Endothelial cell of umbilical vein (primary cell): Measurements from ENCODE around the gene FSIP1. TPM values are rescaled to one million over a fixed set of nuclear protein-coding genes. Genes with fewer than 3 reads are reported as not detected.

Source experiments
- BruUV-seq: library from RNA; stranded (reverse); fragments of 400-500 nt; replicated peaks from 2 replicates; lab custom pipeline; 2021; lab: Mats Ljungman, UMichigan
- CTCF ChIA-PET: fragments of 300-600, 350-600 bp; sonication (Branson Sonifier 250); formaldehyde crosslinking; loops from one replicate; lab custom pipeline; 2021; ENCODE audit warnings: antibody characterized with exemption, inconsistent platforms; lab: Charles Lee
- POLR2A ChIA-PET: fragments of 300-600, 350-600 bp; sonication (Branson Sonifier 250); formaldehyde crosslinking; loops from one replicate; lab custom pipeline; 2021; ENCODE audit warnings: antibody characterized with exemption, inconsistent platforms; lab: Charles Lee
- DNase-seq: peaks from one replicate; pipeline ENCODE4 v3.0.0-alpha.2; 2011; ENCODE audit warnings: low read depth, low spot score
- FAIRE-seq: peaks from 2 replicates; lab custom pipeline; 2011; peaks lifted over from hg19 to GRCh38; lab: Jason Lieb, UNC
- H2AFZ ChIP-seq: 2 replicates; pipeline ENCODE4 v1.6.0; 2012; ENCODE audit warnings: low read depth, low read length, control low read depth, inconsistent platforms
- H3K27ac ChIP-seq: 2 replicates; pipeline ENCODE4 v1.5.1; 2011; ENCODE audit warnings: low read depth, mild to moderate bottlenecking, control low read depth, low read length, moderate library complexity; ENCODE audit not compliant: insufficient read depth
- H3K27me3 ChIP-seq, 2 experiments: 2 replicates each; pipeline versions ENCODE4 v1.6.0 to v1.6.1; 2011; ENCODE audit warnings: low read length in 2 of 2, mixed read lengths in 1 of 2; ENCODE audit not compliant: control insufficient read depth in 2 of 2, insufficient read depth in 2 of 2
- H3K36me3 ChIP-seq, 2 experiments: 2 replicates in 1 of 2; 3 replicates in 1 of 2; pipeline ENCODE4 v1.5.1; 2011; ENCODE audit warnings: low read length in 2 of 2, mild to moderate bottlenecking in 1 of 2, moderate library complexity in 1 of 2; ENCODE audit not compliant: control insufficient read depth in 2 of 2, insufficient read depth in 2 of 2; ENCODE audit errors: extremely low read depth in 1 of 2
- H3K4me1 ChIP-seq: 3 replicates; pipeline ENCODE4 v1.5.1; 2011; ENCODE audit warnings: mild to moderate bottlenecking, low read length; ENCODE audit not compliant: control insufficient read depth, insufficient read depth; ENCODE audit errors: extremely low read depth
- H3K4me2 ChIP-seq: 2 replicates; pipeline ENCODE4 v1.6.1; 2011; ENCODE audit warnings: low read length, control low read depth, mixed read lengths; ENCODE audit not compliant: insufficient read depth
- H3K4me3 ChIP-seq, 3 experiments: fragments of 200-600 bp in 1 of 3; sonication (generic), shearing (Covaris generic) in 1 of 3; replicated peaks in 1 of 3; 2 replicates each; pipeline ENCODE4 v1.5.1; 2011 to 2016; ENCODE audit warnings: control low read depth in 3 of 3, low read length in 3 of 3, mild to moderate bottlenecking in 2 of 3, inconsistent platforms in 1 of 3, low read depth in 1 of 3, moderate library complexity in 1 of 3; ENCODE audit not compliant: insufficient read depth in 1 of 3
- H3K79me2 ChIP-seq: 2 replicates; pipeline ENCODE4 v1.6.0; 2012; ENCODE audit warnings: low read length, inconsistent platforms; ENCODE audit not compliant: control insufficient read depth, insufficient read depth
- H3K9ac ChIP-seq: replicated peaks from 2 replicates; pipeline ENCODE3; 2011; ENCODE audit warnings: low read length, control low read depth; ENCODE audit not compliant: insufficient read depth; ENCODE audit errors: extremely low read depth
- H3K9me1 ChIP-seq: replicated peaks from 3 replicates; pipeline ENCODE4 v1.6.0; 2011; ENCODE audit warnings: mild to moderate bottlenecking, low read length; ENCODE audit not compliant: control insufficient read depth, insufficient read depth; ENCODE audit errors: extremely low read depth
- H3K9me3 ChIP-seq: replicated peaks from 2 replicates; pipeline ENCODE4 v1.5.1; 2012; ENCODE audit warnings: low read length, inconsistent platforms; ENCODE audit not compliant: control insufficient read depth, insufficient read depth
- H4K20me1 ChIP-seq: replicated peaks from 2 replicates; pipeline ENCODE3; 2011; ENCODE audit warnings: mild to moderate bottlenecking, low read length; ENCODE audit not compliant: control insufficient read depth, insufficient read depth; ENCODE audit errors: extremely low read depth
- CTCF ChIP-seq, 2 donors: IDR thresholded peaks; 1 replicate in 1 of 2; 2 replicates in 1 of 2; pipeline ENCODE4 v1.5.1; 2011; ENCODE audit warnings: low read length in 2 of 2, mild to moderate bottlenecking in 2 of 2, moderate library complexity in 2 of 2, control low read depth in 1 of 2, inconsistent platforms in 1 of 2, low read depth in 1 of 2; ENCODE audit not compliant: insufficient read depth in 1 of 2; ENCODE audit errors: extremely low read depth in 1 of 2
- EZH2 ChIP-seq: IDR thresholded peaks from 2 replicates; pipeline ENCODE4 v1.6.1; 2012; ENCODE audit warnings: borderline replicate concordance, low read depth, mild to moderate bottlenecking, moderate library complexity, low read length, inconsistent platforms; ENCODE audit not compliant: severe bottlenecking
- FOS ChIP-seq: IDR thresholded peaks from 2 replicates; pipeline ENCODE4 v1.6.1; 2011; ENCODE audit warnings: mild to moderate bottlenecking, low read length, moderate library complexity, borderline replicate concordance; ENCODE audit not compliant: insufficient read depth
- GATA2 ChIP-seq: IDR thresholded peaks from 2 replicates; pipeline ENCODE4 v1.7.0; 2011; ENCODE audit warnings: low read depth, mild to moderate bottlenecking, moderate library complexity, mixed read lengths, low read length; ENCODE audit not compliant: insufficient read length, insufficient read depth
- JUN ChIP-seq: IDR thresholded peaks from 2 replicates; pipeline ENCODE4 v1.6.1; 2011; ENCODE audit warnings: borderline replicate concordance, low read depth; ENCODE audit not compliant: insufficient read length, insufficient read depth
- MYC ChIP-seq: IDR thresholded peaks from one replicate; pipeline ENCODE4 v1.6.1; 2011; ENCODE audit warnings: mild to moderate bottlenecking, low read depth, low read length
- POLR2A ChIP-seq: IDR thresholded peaks from 2 replicates; pipeline ENCODE4 v1.6.1; 2012; ENCODE audit warnings: low read depth, mild to moderate bottlenecking, control low read depth, low read length
- POLR2AphosphoS5 ChIP-seq: IDR thresholded peaks from 2 replicates; pipeline ENCODE4 v1.6.1; 2012; ENCODE audit warnings: low read depth, mild to moderate bottlenecking, control low read depth, low read length, moderate library complexity; ENCODE audit not compliant: insufficient read depth
- dilution Hi-C: fragments of 300-500 bp; cut with MboI; formaldehyde crosslinking; loops from one replicate; pipeline ENCODE4 v1.15.0; 2019; ENCODE audit warnings: low sequenced_read_pairs; ENCODE audit not compliant: extremely low pct_ligation_motif_present
- intact Hi-C: fragments of 100-400 bp; cut with micrococcal nuclease; formaldehyde crosslinking; loops from one replicate; pipeline ENCODE4 v1.10.0; 2022
- polyA plus RNA-seq, 4 experiments: library from polyadenylated mRNA; depleted of rRNA in 3 of 4; stranded (reverse) in 3 of 4; unstranded in 1 of 4; fragments of >200 nt; gene quantifications; 2 replicates each; pipeline versions ENCODE4 v1.2.1 to v1.2.3, GENCODE V29; 2011 to 2012; ENCODE audit warnings: missing spikeins in 1 of 4
- total RNA-seq: library from RNA; stranded (reverse); gene quantifications from 2 replicates; pipeline ENCODE4 v1.2.3, GENCODE V29; 2021
- TF ChIP-seq, protein P1 (sequence below): IDR thresholded peaks from 2 replicates; pipeline ENCODE4 v1.6.1; 2011; ENCODE audit not compliant: insufficient read depth, insufficient read length

Gene FSIP1
- total and polyA plus RNA-seq, 2 donors (not counting 3 experiments of a cell fraction or from before 2014, with no cell fraction given): 0.23 to 1.1 TPM

GRCh38 chr15:39608185-39609139 lies 174.2 kb downstream of the FSIP1 start:
- DNase-seq (no peak), FAIRE-seq (no peak)
- intact Hi-C loops: no loop called here
- no peaks in the 10 kb centered on the region for H3K79me2 ChIP-seq
- no peak for TF ChIP-seq JUN
- peak; percentile 4 for TF ChIP-seq FOS
- no peak for TF ChIP-seq EZH2
- H3K4me2 ChIP-seq: no peak overlapping the region
- CTCF ChIA-PET: interaction anchor here (16.6 kb wide), 1 partner anchor 149 kb away, joined by 379 read pairs; no protein-coding TSS in a partner anchor
- H3K27ac ChIP-seq: no peak overlapping the region
- H3K9ac ChIP-seq: no peak overlapping the region
- POLR2A ChIA-PET: no interaction called here
- H3K4me1 ChIP-seq: peaks cover 2% of the 10 kb centered on the region
- no peaks in the 10 kb centered on the region for H3K9me1 ChIP-seq
- no peaks in the 10 kb centered on the region for H3K36me3 ChIP-seq
- H2AFZ ChIP-seq: no peak overlapping the region
- no peaks in the 10 kb centered on the region for H3K9me3 ChIP-seq
- H4K20me1 ChIP-seq: no peaks in the 10 kb centered on the region
- BruUV-seq: no TSS peak
- no peaks in the 10 kb centered on the region for H3K27me3 ChIP-seq
- dilution Hi-C loops: no loop called here
- no peak overlapping the region for H3K4me3 ChIP-seq

DNA sequence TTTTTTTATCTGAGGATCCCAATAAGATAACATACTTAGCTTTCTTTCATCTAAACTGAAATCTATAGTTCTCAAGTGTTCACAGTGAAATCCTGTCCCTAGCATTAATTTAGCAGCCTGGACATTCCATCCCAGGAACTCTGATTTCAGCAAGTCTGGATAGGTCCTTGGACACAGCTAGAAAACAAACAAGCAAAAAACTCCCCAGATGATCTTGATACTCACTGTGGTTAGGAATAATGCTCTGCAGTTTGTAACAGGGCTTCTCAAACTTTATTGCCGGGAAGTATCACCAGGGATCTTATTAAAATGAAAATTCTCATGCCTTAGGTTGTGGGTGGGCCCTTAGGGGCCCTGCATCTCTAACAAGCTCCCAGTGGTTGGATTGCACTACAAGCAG lies 177.5 kb downstream of the FSIP1 start:
- Histone ChIP-seq H3K9me3 (no peaks in the 10 kb centered on the region), H3K27ac (no peak overlapping the region), H2AFZ (no peak overlapping the region), H3K9ac (no peak overlapping the region), H3K27me3 (no peaks in the 10 kb centered on the region), H3K4me2 (no peak overlapping the region), H3K36me3 (no peaks in the 10 kb centered on the region), H3K79me2 (no peaks in the 10 kb centered on the region), H3K4me3 (no peak overlapping the region), H3K9me1 (no peaks in the 10 kb centered on the region), H4K20me1 (no peaks in the 10 kb centered on the region), H3K4me1 (peaks cover 2% of the 10 kb centered on the region)
- POLR2A ChIA-PET: no interaction called here
- dilution Hi-C loops: no loop called here
- no peak for TF ChIP-seq JUN
- TF ChIP-seq POLR2AphosphoS5: no peak
- TF ChIP-seq GATA2: no peak
- TF ChIP-seq CTCF (IDR thresholded peaks at IDR 0.05; ENCODE audit: extremely low read depth in 1 of 2, insufficient read depth in 1 of 2, low read depth in 1 of 2, low read length in 2 of 2): no peak
- TF ChIP-seq, protein P1, sequence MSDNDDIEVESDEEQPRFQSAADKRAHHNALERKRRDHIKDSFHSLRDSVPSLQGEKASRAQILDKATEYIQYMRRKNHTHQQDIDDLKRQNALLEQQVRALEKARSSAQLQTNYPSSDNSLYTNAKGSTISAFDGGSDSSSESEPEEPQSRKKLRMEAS: no peak
- TF ChIP-seq POLR2A: no peak
- no peak for TF ChIP-seq EZH2
- no peak for TF ChIP-seq MYC
- no peak for TF ChIP-seq FOS
- CTCF ChIA-PET: interaction anchor here (2.9 to 16.6 kb wide), 2 partner anchors 81 to 152 kb away, joined by 10 to 379 read pairs; no protein-coding TSS in a partner anchor
- intact Hi-C loops: no loop called here
- no TSS peak for BruUV-seq
- peak; percentile 24 for FAIRE-seq
- no peak for DNase-seq
